HepG2 (cell line): ENCODE results near the gene MYLK2. TPM values are rescaled to one million over a fixed set of nuclear protein-coding genes. Genes with fewer than 3 reads are reported as not detected.

ENCODE experiments used
- ARHGAP35 ChIP-seq: sonication (generic); formaldehyde crosslinking; IDR thresholded peaks from 2 replicates; pipeline ENCODE4 v1.9.0; 2022; ENCODE audit warnings: mild to moderate bottlenecking, inconsistent platforms, moderate library complexity, missing genetic modification reagents, borderline replicate concordance
- BORCS8-MEF2B ChIP-seq: sonication (generic); formaldehyde crosslinking; IDR thresholded peaks from 2 replicates; pipeline ENCODE4 v1.8.0; 2022; ENCODE audit warnings: mild to moderate bottlenecking, missing genetic modification reagents
- BRD4 ChIP-seq: sonication (generic); formaldehyde crosslinking; IDR thresholded peaks from 2 replicates; pipeline ENCODE4 v1.4.0; 2020; ENCODE audit warnings: missing genetic modification reagents
- FOXJ3 ChIP-seq: sonication (generic); formaldehyde crosslinking; IDR thresholded peaks from 2 replicates; pipeline ENCODE4 v1.4.0; 2020; ENCODE audit warnings: missing genetic modification reagents, mild to moderate bottlenecking, borderline replicate concordance
- GTF2F1 ChIP-seq: fragments of 150-350 bp; IDR thresholded peaks from 2 replicates; pipeline ENCODE4 v1.6.1; 2014; ENCODE audit warnings: low read length
- HNRNPH1 ChIP-seq: fragments of 200-400 bp; formaldehyde crosslinking; optimal IDR thresholded peaks from 2 replicates; pipeline ENCODE3; 2017; ENCODE audit warnings: mild to moderate bottlenecking, low read depth, low read length
- MAFF ChIP-seq: IDR thresholded peaks from 2 replicates; pipeline ENCODE4 v1.6.1; 2011; ENCODE audit warnings: low read depth, low read length, improper control_type of control experiment
- MYNN ChIP-seq: sonication (generic); formaldehyde crosslinking; IDR thresholded peaks from 2 replicates; pipeline ENCODE4 v1.4.0; 2020; ENCODE audit warnings: mild to moderate bottlenecking, low read depth, missing genetic modification reagents
- NFKBIZ ChIP-seq: IDR thresholded peaks from 2 replicates; pipeline ENCODE4 v1.6.1; 2018; ENCODE audit warnings: missing genetic modification reagents, missing compliant biosample characterization
- NR2F2 ChIP-seq: IDR thresholded peaks from 2 replicates; pipeline ENCODE4 v1.6.1; 2012; ENCODE audit warnings: low read depth, inconsistent platforms, borderline replicate concordance
- PHB2 ChIP-seq: fragments of 450-650 bp; IDR thresholded peaks from 2 replicates; pipeline ENCODE4 v1.6.1; 2018; ENCODE audit not compliant: partially characterized antibody
- SALL1 ChIP-seq: sonication (generic); formaldehyde crosslinking; IDR thresholded peaks from 2 replicates; pipeline ENCODE4 v1.8.0; 2022; ENCODE audit warnings: mild to moderate bottlenecking, missing genetic modification reagents
- SIN3B ChIP-seq: fragments of 150-350 bp; IDR thresholded peaks from 2 replicates; pipeline ENCODE4 v1.6.1; 2014; ENCODE audit warnings: low read length
- SPEN ChIP-seq: sonication (generic); formaldehyde crosslinking; IDR thresholded peaks from 2 replicates; pipeline ENCODE4 v1.5.1; 2020; ENCODE audit warnings: low read depth, mild to moderate bottlenecking, missing genetic modification reagents
- ZKSCAN8 ChIP-seq: IDR thresholded peaks from 2 replicates; pipeline ENCODE4 v1.6.1; 2016; ENCODE audit warnings: borderline replicate concordance, missing genetic modification reagents, missing compliant biosample characterization
- ZNF235 ChIP-seq: sonication (generic); formaldehyde crosslinking; IDR thresholded peaks from 2 replicates; pipeline ENCODE4 v1.8.1; 2023; ENCODE audit warnings: mild to moderate bottlenecking, missing genetic modification reagents, borderline replicate concordance
- ZNF251 ChIP-seq: sonication (generic); formaldehyde crosslinking; IDR thresholded peaks from 2 replicates; pipeline ENCODE4 v1.9.0; 2021; ENCODE audit warnings: mild to moderate bottlenecking, missing genetic modification reagents
- ZNF253 ChIP-seq: sonication (generic); formaldehyde crosslinking; IDR thresholded peaks from 2 replicates; pipeline ENCODE4 v1.8.0; 2022; ENCODE audit warnings: mild to moderate bottlenecking, missing genetic modification reagents, borderline replicate concordance
- ZNF274 ChIP-seq: sonication (generic); formaldehyde crosslinking; IDR thresholded peaks from 2 replicates; pipeline ENCODE4 v1.5.1; 2020; ENCODE audit warnings: mild to moderate bottlenecking, missing genetic modification reagents
- ZNF329 ChIP-seq: sonication (generic); formaldehyde crosslinking; IDR thresholded peaks from 2 replicates; pipeline ENCODE4 v1.9.0; 2021; ENCODE audit warnings: low read depth, mild to moderate bottlenecking, missing genetic modification reagents
- ZNF567 ChIP-seq: sonication (generic); formaldehyde crosslinking; IDR thresholded peaks from 2 replicates; pipeline ENCODE4 v1.8.1; 2023; ENCODE audit warnings: mild to moderate bottlenecking, missing genetic modification reagents, borderline replicate concordance
- ZNF589 ChIP-seq: sonication (generic); formaldehyde crosslinking; conservative IDR thresholded peaks from 2 replicates; pipeline ENCODE4 v1.8.0; 2022; ENCODE audit warnings: mild to moderate bottlenecking, moderate library complexity, missing genetic modification reagents
- ZNF75D ChIP-seq: sonication (generic); formaldehyde crosslinking; IDR thresholded peaks from 2 replicates; pipeline ENCODE4 v1.8.1; 2023; ENCODE audit warnings: missing genetic modification reagents, mild to moderate bottlenecking, borderline replicate concordance
- ZNF879 ChIP-seq: sonication (generic); formaldehyde crosslinking; IDR thresholded peaks from 2 replicates; pipeline ENCODE4 v1.8.1; 2023; ENCODE audit warnings: missing genetic modification reagents
- polyA plus RNA-seq, 8 experiments: library from polyadenylated mRNA; depleted of rRNA in 3 of 8; stranded (reverse) in 7 of 8; unstranded in 1 of 8; fragments of >200 nt; fragmentation: Illumina TruSeq in 4 of 8; extraction: Trizol in 4 of 8; gene quantifications; 2 replicates each; pipeline versions ENCODE4 v1.2.1 to v1.2.3, GENCODE V29; 2011 to 2016; ENCODE audit warnings: low read depth in 4 of 8, missing spikeins in 1 of 8, mixed read lengths in 1 of 8; ENCODE audit not compliant: insufficient read depth in 1 of 8
- total RNA-seq, 5 experiments: library from RNA; depleted of rRNA; stranded (reverse); fragments of >200 nt; fragmentation: Illumina TruSeq; extraction: Trizol; gene quantifications; 2 replicates each; pipeline ENCODE4 v1.2.3, GENCODE V29; 2016; ENCODE audit warnings: low read depth in 1 of 5
- TF ChIP-seq, protein P1 (sequence below): IDR thresholded peaks from 2 replicates; pipeline ENCODE4 v1.6.1; 2016; ENCODE audit warnings: missing genetic modification reagents, missing compliant biosample characterization
- TF ChIP-seq, protein P2 (sequence below): IDR thresholded peaks from 2 replicates; pipeline ENCODE4 v1.6.1; 2016; ENCODE audit warnings: control low read depth
- TF ChIP-seq, protein P3 (sequence below): sonication (generic); formaldehyde crosslinking; IDR thresholded peaks from 2 replicates; pipeline ENCODE4 v1.8.1; 2023; ENCODE audit warnings: mild to moderate bottlenecking, moderate library complexity, missing genetic modification reagents
- TF ChIP-seq, protein P4 (sequence below): sonication (generic); formaldehyde crosslinking; IDR thresholded peaks from 2 replicates; pipeline ENCODE4 v1.4.0; 2020; ENCODE audit warnings: missing genetic modification reagents

The MYLK2 gene
- total and polyA plus RNA-seq, 2 of the 13 experiments (the other 11 are each of a cell fraction or from before 2014, with no cell fraction given), result 0.27 TPM; not detected in 1

DNA sequence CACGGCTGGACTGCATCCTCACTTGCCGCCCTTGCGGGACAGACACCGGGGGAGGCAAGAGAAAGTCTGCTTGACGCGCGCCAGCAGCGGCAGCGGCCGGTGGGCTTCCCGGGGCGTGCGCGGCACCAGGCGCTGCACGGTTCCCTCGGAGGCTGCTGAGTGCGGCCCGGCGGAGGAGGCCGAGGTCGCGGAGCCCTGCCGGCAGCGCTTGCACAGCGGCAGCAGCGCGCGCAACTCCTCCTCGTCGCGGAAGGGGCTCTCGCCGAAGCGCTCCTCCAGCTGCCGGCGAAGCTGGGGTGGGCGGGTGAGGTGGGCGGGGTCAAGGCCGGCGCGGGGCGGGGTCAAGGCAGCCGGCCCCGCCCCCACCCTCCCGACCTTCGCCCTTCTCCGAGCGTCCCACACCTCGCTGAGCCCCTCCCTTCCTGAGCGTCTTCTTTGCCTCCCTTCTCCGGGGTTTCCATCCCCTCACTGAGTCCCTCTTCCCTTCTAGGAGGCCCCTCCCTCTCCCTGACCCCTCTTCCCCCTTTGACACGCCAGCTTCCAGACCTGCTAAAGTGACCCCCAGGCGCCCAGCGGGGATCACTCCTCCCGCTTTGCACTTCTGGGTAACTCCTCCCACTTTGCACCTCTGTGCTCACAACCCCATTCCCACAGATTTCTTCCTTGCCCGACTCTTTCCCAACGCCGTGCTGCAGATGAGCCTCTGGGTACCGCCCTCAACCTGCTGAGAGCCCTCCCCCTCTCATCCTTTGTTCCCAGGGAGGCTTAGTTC lies 42.4 kb downstream of the MYLK2 start (continued):
- TF ChIP-seq ZNF567 (CRISPR knock-in tag) (no peak), FOXJ3 (no peak), BORCS8-MEF2B (CRISPR knock-in tag) (peak; percentile 65; the same call in 1 of the 2 replicates), ZNF589 (CRISPR knock-in tag) (no peak), BRD4 (CRISPR knock-in tag) (no peak), SPEN (CRISPR knock-in tag) (peak; percentile 59), PHB2 (no peak), MYNN (CRISPR knock-in tag) (peak; percentile 61; the same call in 1 of the 2 replicates), ZNF274 (no peak), NFKBIZ (CRISPR knock-in tag) (no peak), ZNF879 (CRISPR knock-in tag) (0 out of 2 replicates have a peak, but pooled peaks have one; percentile 41), SALL1 (CRISPR knock-in tag) (peak; percentile 10; the same call in 1 of the 2 replicates), MAFF (no peak), ZNF251 (CRISPR knock-in tag) (no peak), NR2F2 (no peak), SIN3B (no peak), ARHGAP35 (CRISPR knock-in tag) (no peak), HNRNPH1 (no peak), GTF2F1 (no peak), ZNF329 (CRISPR knock-in tag) (no peak), ZKSCAN8 (CRISPR knock-in tag) (no peak), ZNF235 (CRISPR knock-in tag) (no peak), ZNF75D (CRISPR knock-in tag) (no peak), ZNF253 (CRISPR knock-in tag) (no peak)
- TF ChIP-seq, protein P1, sequence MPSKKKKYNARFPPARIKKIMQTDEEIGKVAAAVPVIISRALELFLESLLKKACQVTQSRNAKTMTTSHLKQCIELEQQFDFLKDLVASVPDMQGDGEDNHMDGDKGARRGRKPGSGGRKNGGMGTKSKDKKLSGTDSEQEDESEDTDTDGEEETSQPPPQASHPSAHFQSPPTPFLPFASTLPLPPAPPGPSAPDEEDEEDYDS (CRISPR knock-in tag), result no peak
- TF ChIP-seq, protein P2, sequence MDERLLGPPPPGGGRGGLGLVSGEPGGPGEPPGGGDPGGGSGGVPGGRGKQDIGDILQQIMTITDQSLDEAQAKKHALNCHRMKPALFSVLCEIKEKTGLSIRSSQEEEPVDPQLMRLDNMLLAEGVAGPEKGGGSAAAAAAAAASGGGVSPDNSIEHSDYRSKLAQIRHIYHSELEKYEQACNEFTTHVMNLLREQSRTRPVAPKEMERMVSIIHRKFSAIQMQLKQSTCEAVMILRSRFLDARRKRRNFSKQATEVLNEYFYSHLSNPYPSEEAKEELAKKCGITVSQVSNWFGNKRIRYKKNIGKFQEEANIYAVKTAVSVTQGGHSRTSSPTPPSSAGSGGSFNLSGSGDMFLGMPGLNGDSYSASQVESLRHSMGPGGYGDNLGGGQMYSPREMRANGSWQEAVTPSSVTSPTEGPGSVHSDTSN (CRISPR knock-in tag), result no peak
- TF ChIP-seq, protein P3, sequence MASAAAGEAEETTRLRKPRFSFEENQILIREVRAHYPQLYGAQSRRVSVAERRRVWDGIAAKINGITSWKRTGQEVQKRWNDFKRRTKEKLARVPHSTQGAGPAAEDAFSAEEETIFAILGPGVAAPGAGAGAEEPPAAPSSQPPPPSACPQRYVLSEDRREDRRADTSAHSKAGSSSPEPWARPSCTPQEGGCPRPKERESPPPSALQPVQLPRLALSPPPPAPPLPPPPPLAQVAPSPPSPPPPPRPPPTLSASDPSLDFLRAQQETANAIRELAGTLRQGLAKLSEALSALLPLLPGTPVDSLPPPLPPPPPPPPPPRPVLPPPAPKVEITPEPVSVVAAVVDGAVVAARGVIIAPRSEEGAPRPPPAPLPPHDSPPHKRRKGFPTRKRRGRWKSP (CRISPR knock-in tag), result peak; percentile 99
- TF ChIP-seq, protein P4, sequence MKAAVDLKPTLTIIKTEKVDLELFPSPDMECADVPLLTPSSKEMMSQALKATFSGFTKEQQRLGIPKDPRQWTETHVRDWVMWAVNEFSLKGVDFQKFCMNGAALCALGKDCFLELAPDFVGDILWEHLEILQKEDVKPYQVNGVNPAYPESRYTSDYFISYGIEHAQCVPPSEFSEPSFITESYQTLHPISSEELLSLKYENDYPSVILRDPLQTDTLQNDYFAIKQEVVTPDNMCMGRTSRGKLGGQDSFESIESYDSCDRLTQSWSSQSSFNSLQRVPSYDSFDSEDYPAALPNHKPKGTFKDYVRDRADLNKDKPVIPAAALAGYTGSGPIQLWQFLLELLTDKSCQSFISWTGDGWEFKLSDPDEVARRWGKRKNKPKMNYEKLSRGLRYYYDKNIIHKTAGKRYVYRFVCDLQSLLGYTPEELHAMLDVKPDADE (CRISPR knock-in tag), result no peak
